Measurements from ENCODE around the gene FAM210B. TPM values are rescaled to one million over a fixed set of nuclear protein-coding genes. Genes with fewer than 3 reads are reported as not detected.

Gene FAM210B
- polyA plus RNA-seq, 3 donors = 35.2 to 45.0 (median 39.5) TPM

- DNase-seq (ENCODE audit: extremely low read depth in 1 of 11, low read depth in 9 of 11, low spot score in 4 of 11) = peak in 7 of 11 donors; percentile 26 to 69 (median 44)
Measured at GRCh38 chr20:56411759-56412472, 53.1 kb downstream of the FAM210B start, which contains the start of gene CASS4. Gene CASS4, plus strand, starts transcription at chr20:56412260. Its CDS starts 199 bp downstream, at chr20:56412459.

GRCh38 chr20:56412473-56412790 lies 53.7 kb downstream of the FAM210B start:
- no peak for DNase-seq (ENCODE audit: extremely low read depth in 1 of 11, low read depth in 9 of 11, low spot score in 4 of 11)

- DNase-seq (ENCODE audit: extremely low read depth in 1 of 11, low read depth in 9 of 11, low spot score in 4 of 11) = no peak
Measured at GRCh38 chr20:56412949-56413348, 54.2 kb downstream of the FAM210B start.

- DNase-seq (ENCODE audit: extremely low read depth in 1 of 11, low read depth in 9 of 11, low spot score in 4 of 11) = no peak
Measured at GRCh38 chr20:56414842-56415765, 56.3 kb downstream of the FAM210B start.

GRCh38 chr20:56417402-56417801 lies 58.6 kb downstream of the FAM210B start:
- no peak for DNase-seq (ENCODE audit: extremely low read depth in 1 of 11, low read depth in 9 of 11, low spot score in 4 of 11)

- no peak for DNase-seq (ENCODE audit: extremely low read depth in 1 of 11, low read depth in 9 of 11, low spot score in 4 of 11)
Measured at GRCh38 chr20:56417911-56418310, 59.1 kb downstream of the FAM210B start.

Other genes with a start within 250 kb of the FAM210B start
- gene MC3R, start 110.2 kb upstream of the FAM210B start, polyA plus RNA-seq (ENCODE audit: insufficient read length in 3 of 3) = not detected
- gene AURKA, start 33.2 kb downstream of the FAM210B start, polyA plus RNA-seq (ENCODE audit: insufficient read length in 3 of 3) = 10 to 100 TPM; 13.5 to 20.0 (median 19.5) TPM
- 10 to 100 TPM; 42.8 to 49.7 (median 43.6) TPM for gene CSTF1, start 33.7 kb downstream of the FAM210B start, polyA plus RNA-seq (ENCODE audit: insufficient read length in 3 of 3)
- gene CASS4, start 53.3 kb downstream of the FAM210B start, polyA plus RNA-seq (ENCODE audit: insufficient read length in 3 of 3) = 1 to 10 TPM; 2.9 to 3.3 (median 3.1) TPM
- gene RTF2, start 109.7 kb downstream of the FAM210B start, polyA plus RNA-seq (ENCODE audit: insufficient read length in 3 of 3) = 100 to 1,000 TPM; 122 to 127 (median 127) TPM
- gene FAM209A, start 165.8 kb downstream of the FAM210B start, polyA plus RNA-seq (ENCODE audit: insufficient read length in 3 of 3) = under 1 TPM in 1 of 3 donors, not detected in 2; 0.32 TPM
- gene FAM209B, start 174.3 kb downstream of the FAM210B start, polyA plus RNA-seq (ENCODE audit: insufficient read length in 3 of 3) = under 1 TPM; 0.29 to 0.37 (median 0.37) TPM

Data from renal cortex interstitium (tissue), 11 donors.